ENCODE results near the gene NKX2-3. TPM values are rescaled to one million over a fixed set of nuclear protein-coding genes. Genes with fewer than 3 reads are reported as not detected.

NKX2-3 gene
- polyA plus RNA-seq, 2 of the 4 experiments (the other 2 are of a cell fraction): not detected

- 0 out of 3 replicates have a peak overlapping the region, but pooled peaks have one; percentile 13 for H3K4me3 ChIP-seq
- ChIA-PET CTCF (interaction anchor here (1.1 to 1.9 kb wide), 2 partner anchors 10 to 37 kb away, joined by 4 to 5 read pairs; partner anchors contain the start of gene NKX2-3), POLR2A (no interaction called here)
- no peak overlapping the region for H3K27ac ChIP-seq
- no peaks in the 10 kb centered on the region for H3K9me3 ChIP-seq
- peak overlapping the region; percentile 48; the same call in 2 of the 3 replicates for H3K4me2 ChIP-seq
- no peak for TF ChIP-seq RAD21 (conservative IDR thresholded peaks at IDR 0.05 in 1 of 2, IDR thresholded peaks at IDR 0.05 in 1 of 2)
- TF ChIP-seq REST (IDR thresholded peaks at IDR 0.05): no peak
- TF ChIP-seq TP53 (CRISPR knock-in tag; IDR thresholded peaks at IDR 0.05): no peak
- no peak for TF ChIP-seq CBX8 (IDR thresholded peaks at IDR 0.05)
- no peak for TF ChIP-seq EHF (CRISPR knock-in tag; IDR thresholded peaks at IDR 0.05)
- no peak for TF ChIP-seq FOSB (CRISPR knock-in tag; IDR thresholded peaks at IDR 0.05)
- no peak for TF ChIP-seq MAX (IDR thresholded peaks at IDR 0.05)
- no peak for TF ChIP-seq POLR2AphosphoS2 (conservative IDR thresholded peaks at IDR 0.05; ENCODE audit: low read length)
- TF ChIP-seq HEYL (CRISPR knock-in tag; IDR thresholded peaks at IDR 0.05): no peak
- no peak for FAIRE-seq
- no peaks in the 10 kb centered on the region for H3K4me1 ChIP-seq
- 46% methylated on average over 22 of the region's 25 CpGs for WGBS (ENCODE audit: missing lambda C conversion rate)
- no peak; a peak in 1 of 6 replicates for ATAC-seq
- no peak for DNase-seq (ENCODE audit: low read depth in 1 of 2, low spot score in 1 of 2)
Measured at GRCh38 chr10:99523251-99523773, 9.4 kb upstream of the NKX2-3 start.

GRCh38 chr10:99524050-99524666 is 8.6 kb upstream of the NKX2-3 start:
- Histone ChIP-seq H3K27ac (no peak overlapping the region), H3K9me3 (no peaks in the 10 kb centered on the region), H3K4me2 (no peak overlapping the region), H3K4me1 (no peaks in the 10 kb centered on the region), H3K4me3 (no peak overlapping the region)
- DNase-seq (ENCODE audit: low read depth in 1 of 2, low spot score in 1 of 2) (no peak), ATAC-seq (no peak), FAIRE-seq (no peak)
- CTCF ChIA-PET: interaction anchor here (1.1 to 1.9 kb wide), 2 partner anchors 9 to 37 kb away, joined by 4 to 5 read pairs; partner anchors contain the start of gene NKX2-3
- POLR2A ChIA-PET: no interaction called here
- WGBS (ENCODE audit: missing lambda C conversion rate): 73% methylated on average over 10 of the region's 10 CpGs
- no peak for TF ChIP-seq GATA3 (IDR thresholded peaks at IDR 0.05; ENCODE audit: borderline replicate concordance)
- peak; percentile 59 for TF ChIP-seq ZFP36 (IDR thresholded peaks at IDR 0.05; ENCODE audit: borderline replicate concordance, partially characterized antibody)
- TF ChIP-seq EHF (CRISPR knock-in tag; IDR thresholded peaks at IDR 0.05): no peak
- no peak for TF ChIP-seq NR3C1 (IDR thresholded peaks at IDR 0.05)
- no peak for TF ChIP-seq SMC3 (IDR thresholded peaks at IDR 0.05)
- TF ChIP-seq HOXB5 (CRISPR knock-in tag; IDR thresholded peaks at IDR 0.05): no peak
- TF ChIP-seq CTCF (IDR thresholded peaks at IDR 0.05): no peak

GRCh38 chr10:99524736-99525380 is 7.9 kb upstream of the NKX2-3 start:
- POLR2A ChIA-PET: no interaction called here
- no peak for TF ChIP-seq RAD21 (conservative IDR thresholded peaks at IDR 0.05 in 1 of 2, IDR thresholded peaks at IDR 0.05 in 1 of 2)
- TF ChIP-seq HEYL (CRISPR knock-in tag; IDR thresholded peaks at IDR 0.05): no peak
- no peak for TF ChIP-seq EHMT2 (IDR thresholded peaks at IDR 0.05; ENCODE audit: low read depth)
- no peak for TF ChIP-seq BHLHE40 (IDR thresholded peaks at IDR 0.05; ENCODE audit: low read depth, low read length)
- TF ChIP-seq ATOH8 (CRISPR knock-in tag; IDR thresholded peaks at IDR 0.05; ENCODE audit: low read depth): no peak

More at GRCh38 chr10:99524736-99525380, 7.9 kb upstream of the NKX2-3 start:
- DNase-seq (ENCODE audit: low read depth in 1 of 2, low spot score in 1 of 2) (no peak), ATAC-seq (no peak), FAIRE-seq (no peak)
- Histone ChIP-seq H3K4me3 (no peak overlapping the region), H3K4me2 (no peak overlapping the region), H3K9me3 (no peaks in the 10 kb centered on the region), H3K4me1 (no peaks in the 10 kb centered on the region), H3K27ac (no peak overlapping the region)
- CTCF ChIA-PET: interaction anchor here (1.9 kb wide), 1 partner anchor 8 kb away, joined by 5 read pairs; the partner anchor contains the start of gene NKX2-3
- 80% methylated on average over 10 of the region's 10 CpGs for WGBS (ENCODE audit: missing lambda C conversion rate)

Measured in A549 (cell line).